BE2C (cell line): Measurements from ENCODE around the gene SYT2.

ENCODE experiments used
- DNase-seq: peaks from one replicate; pipeline ENCODE4 v3.0.0-alpha.2; 2020
- H3K27me3 ChIP-seq: fragments of 250-450 bp; sonication (Bioruptor Pico); 2 replicates; pipeline ENCODE4 v1.5.1; 2020; ENCODE audit warnings: mild to moderate bottlenecking
- H3K36me3 ChIP-seq: fragments of 250-450 bp; sonication (Bioruptor Pico); 2 replicates; pipeline ENCODE4 v1.5.1; 2020; ENCODE audit warnings: mild to moderate bottlenecking
- H3K4me1 ChIP-seq: fragments of 250-450 bp; sonication (Bioruptor Pico); 2 replicates; pipeline ENCODE4 v1.5.1; 2020
- H3K4me3 ChIP-seq: 2 replicates; pipeline ENCODE4 v1.5.1; 2011; ENCODE audit warnings: low read depth, low read length
- H3K9me3 ChIP-seq: fragments of 250-450 bp; sonication (Bioruptor Pico); 2 replicates; pipeline ENCODE4 v1.5.1; 2020
- TF ChIP-seq, protein P1 (sequence below): IDR thresholded peaks from 2 replicates; pipeline ENCODE4 v1.5.1; 2012; ENCODE audit warnings: mild to moderate bottlenecking, low read depth, low read length

Gene SYT2

DNA sequence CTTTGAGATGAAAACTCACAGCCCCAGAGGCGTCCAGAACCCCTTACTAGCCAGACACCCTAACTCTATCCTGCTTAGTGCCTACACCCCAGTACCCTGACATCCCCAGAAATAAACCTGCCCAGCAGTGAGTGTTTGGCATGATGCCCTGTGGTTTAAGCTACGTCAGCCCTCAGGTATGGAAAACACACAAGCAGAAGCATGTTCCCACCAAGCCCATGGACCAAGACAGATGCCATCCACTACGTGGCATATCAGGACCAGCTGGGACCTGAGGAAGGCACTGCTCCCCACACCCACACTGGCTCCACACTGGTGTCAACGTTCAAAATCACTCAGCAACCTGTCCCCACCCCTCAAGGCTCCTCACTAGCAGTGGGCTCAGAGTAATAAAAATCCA lies 116.4 kb downstream of the SYT2 start:
- peaks cover 19% of the 10 kb centered on the region for H3K4me1 ChIP-seq
- no peak for DNase-seq
- H3K36me3 ChIP-seq, result no peaks in the 10 kb centered on the region
- H3K4me3 ChIP-seq, result no peak overlapping the region
- no peaks in the 10 kb centered on the region for H3K9me3 ChIP-seq
- TF ChIP-seq, protein P1, sequence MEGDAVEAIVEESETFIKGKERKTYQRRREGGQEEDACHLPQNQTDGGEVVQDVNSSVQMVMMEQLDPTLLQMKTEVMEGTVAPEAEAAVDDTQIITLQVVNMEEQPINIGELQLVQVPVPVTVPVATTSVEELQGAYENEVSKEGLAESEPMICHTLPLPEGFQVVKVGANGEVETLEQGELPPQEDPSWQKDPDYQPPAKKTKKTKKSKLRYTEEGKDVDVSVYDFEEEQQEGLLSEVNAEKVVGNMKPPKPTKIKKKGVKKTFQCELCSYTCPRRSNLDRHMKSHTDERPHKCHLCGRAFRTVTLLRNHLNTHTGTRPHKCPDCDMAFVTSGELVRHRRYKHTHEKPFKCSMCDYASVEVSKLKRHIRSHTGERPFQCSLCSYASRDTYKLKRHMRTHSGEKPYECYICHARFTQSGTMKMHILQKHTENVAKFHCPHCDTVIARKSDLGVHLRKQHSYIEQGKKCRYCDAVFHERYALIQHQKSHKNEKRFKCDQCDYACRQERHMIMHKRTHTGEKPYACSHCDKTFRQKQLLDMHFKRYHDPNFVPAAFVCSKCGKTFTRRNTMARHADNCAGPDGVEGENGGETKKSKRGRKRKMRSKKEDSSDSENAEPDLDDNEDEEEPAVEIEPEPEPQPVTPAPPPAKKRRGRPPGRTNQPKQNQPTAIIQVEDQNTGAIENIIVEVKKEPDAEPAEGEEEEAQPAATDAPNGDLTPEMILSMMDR, result no peak
- no peaks in the 10 kb centered on the region for H3K27me3 ChIP-seq

DNA sequence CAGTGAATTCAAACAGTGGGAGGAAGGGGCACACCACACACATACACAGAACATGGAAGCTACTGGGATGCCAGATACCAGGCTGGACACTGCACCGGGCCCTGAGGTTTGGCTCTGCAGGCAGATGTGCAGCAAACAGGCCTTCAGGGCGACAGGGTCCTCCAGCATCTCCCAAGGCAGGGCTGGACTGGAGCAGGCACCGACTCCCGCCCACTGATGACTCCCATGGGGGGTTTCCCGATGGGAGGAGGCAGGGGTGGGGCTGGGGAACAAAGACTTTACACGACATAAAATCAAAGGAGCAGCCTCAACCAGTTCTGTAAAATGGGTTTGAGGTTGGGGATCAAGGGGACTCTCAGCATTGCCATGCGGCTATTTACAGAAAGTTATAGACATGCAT lies 118.1 kb downstream of the SYT2 start:
- TF ChIP-seq, protein P1, result no peak
- Histone ChIP-seq H3K4me1 (peaks cover 36% of the 10 kb centered on the region), H3K36me3 (no peaks in the 10 kb centered on the region), H3K9me3 (no peaks in the 10 kb centered on the region), H3K4me3 (no peak overlapping the region), H3K27me3 (no peaks in the 10 kb centered on the region)
- peak; percentile 28 for DNase-seq

DNA sequence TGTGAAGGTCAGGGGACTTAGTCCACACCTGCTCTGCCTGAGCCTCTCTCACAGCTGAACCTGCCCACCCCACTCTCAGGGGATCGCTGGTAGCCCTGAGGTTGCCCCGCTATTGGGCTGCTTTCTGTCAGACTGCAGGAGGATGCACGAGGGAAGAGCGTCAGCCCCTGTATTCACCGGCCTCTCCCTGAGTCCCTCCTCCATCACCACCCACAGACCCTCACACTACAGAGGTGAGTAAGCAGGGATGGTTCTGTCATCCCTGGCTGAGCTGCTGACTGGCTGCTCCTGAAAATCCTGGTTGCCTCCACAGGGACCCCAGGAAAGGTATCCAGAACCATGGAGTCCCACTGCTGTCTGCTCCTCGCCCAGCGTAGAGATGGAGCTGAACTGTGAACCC lies 118.7 kb downstream of the SYT2 start:
- H3K4me1 ChIP-seq, result peaks cover 42% of the 10 kb centered on the region
- H3K9me3 ChIP-seq, result no peaks in the 10 kb centered on the region

DNA sequence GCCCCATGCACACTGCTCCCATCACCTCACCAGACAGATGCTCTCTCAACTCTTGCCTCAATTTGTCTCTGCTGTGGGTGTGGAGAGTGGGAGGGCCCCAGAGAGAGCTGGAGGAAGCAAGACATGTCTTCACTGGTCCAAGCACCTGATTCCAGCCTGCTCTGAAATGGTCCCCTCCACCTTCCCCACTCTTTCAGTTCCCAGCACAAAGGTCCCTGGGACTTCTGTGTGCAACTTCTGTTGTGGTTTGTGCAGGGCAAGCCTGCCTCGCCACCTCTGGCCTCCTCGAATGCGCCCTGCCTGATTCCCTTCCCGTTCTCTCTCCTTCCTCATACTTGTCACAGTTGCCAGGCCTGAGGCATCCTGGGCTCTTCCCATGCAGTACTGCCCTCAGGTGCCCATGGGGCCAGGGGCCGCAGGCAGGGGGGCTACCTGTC lies 119.3 kb downstream of the SYT2 start:
- no peak for DNase-seq
- no peaks in the 10 kb centered on the region for H3K27me3 ChIP-seq
- H3K36me3 ChIP-seq, result no peaks in the 10 kb centered on the region
- TF ChIP-seq, protein P1, result no peak
- peaks cover 47% of the 10 kb centered on the region for H3K4me1 ChIP-seq
- no peaks in the 10 kb centered on the region for H3K9me3 ChIP-seq
- H3K4me3 ChIP-seq, result no peak overlapping the region

More for the DNA sequence above, 118.7 kb downstream of the SYT2 start:
- H3K4me3 ChIP-seq, result no peak overlapping the region
- no peaks in the 10 kb centered on the region for H3K27me3 ChIP-seq
- TF ChIP-seq, protein P1, result no peak
- H3K36me3 ChIP-seq, result no peaks in the 10 kb centered on the region
- no peak for DNase-seq

DNA sequence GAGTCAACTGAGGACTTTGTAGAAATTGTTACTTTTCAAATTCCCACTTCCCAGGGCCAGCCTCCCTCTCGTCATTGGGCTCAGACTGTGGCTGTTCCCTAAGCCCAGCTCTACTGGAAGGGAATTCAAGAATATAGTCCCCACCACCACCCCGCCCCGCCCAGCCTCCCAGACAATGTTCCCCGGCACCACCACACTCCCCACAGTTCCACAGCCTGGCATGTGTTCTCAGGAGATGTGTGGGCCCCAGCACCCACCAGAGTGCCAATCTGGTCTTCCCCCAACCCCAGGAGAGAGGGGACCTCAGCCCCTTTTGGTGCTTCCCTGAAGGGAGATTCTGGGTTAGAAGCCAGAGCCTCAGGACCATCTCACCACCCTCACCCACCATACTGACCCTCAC lies 120.1 kb downstream of the SYT2 start:
- no peak overlapping the region for H3K4me3 ChIP-seq
- no peaks in the 10 kb centered on the region for H3K36me3 ChIP-seq
- peaks cover 56% of the 10 kb centered on the region for H3K4me1 ChIP-seq
- no peak for DNase-seq
- TF ChIP-seq, protein P1, result no peak
- H3K27me3 ChIP-seq, result no peaks in the 10 kb centered on the region
- no peaks in the 10 kb centered on the region for H3K9me3 ChIP-seq

DNA sequence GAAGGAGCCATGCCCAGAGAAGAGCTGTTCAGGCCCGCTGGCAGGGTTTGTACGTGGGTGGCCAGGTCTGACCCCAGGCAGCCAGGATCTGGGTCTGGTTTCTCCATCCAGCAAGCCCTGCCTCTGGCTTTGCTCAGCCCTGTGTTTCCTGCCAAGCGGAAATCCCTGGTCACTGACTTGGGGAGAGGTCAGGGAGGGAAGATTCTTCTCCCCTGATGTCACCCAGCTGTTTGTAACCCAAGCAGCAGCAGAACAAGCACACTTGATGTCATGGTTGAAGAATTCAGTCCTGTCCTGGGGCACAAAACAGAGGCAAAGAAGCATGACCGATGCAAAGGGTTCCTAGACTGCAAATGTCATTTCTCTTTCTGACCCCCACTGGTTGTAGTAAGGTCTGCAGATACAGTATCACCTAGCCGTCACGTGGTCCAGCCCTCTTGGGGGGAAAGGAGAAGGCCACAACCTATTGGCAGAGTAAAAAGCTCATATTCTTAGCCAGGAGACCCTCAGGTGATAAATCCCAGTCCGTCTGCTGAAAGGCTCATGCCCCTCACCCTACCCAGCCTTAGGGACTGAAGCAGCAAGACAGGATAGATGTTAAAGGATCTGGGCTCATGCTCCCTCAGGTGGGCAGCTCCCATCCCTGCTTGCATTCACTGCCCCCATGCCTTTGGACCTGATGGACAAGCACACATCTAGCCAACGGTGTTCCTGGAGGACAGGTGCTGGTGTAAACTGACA lies 120.9 kb downstream of the SYT2 start:
- DNase-seq, result peak; percentile 93
- no peak overlapping the region for H3K4me3 ChIP-seq

More for the DNA sequence above, 120.9 kb downstream of the SYT2 start:
- TF ChIP-seq, protein P1, result peak; percentile 36
- H3K27me3 ChIP-seq, result no peaks in the 10 kb centered on the region
- H3K9me3 ChIP-seq, result no peaks in the 10 kb centered on the region
- no peaks in the 10 kb centered on the region for H3K36me3 ChIP-seq
- peaks cover 64% of the 10 kb centered on the region for H3K4me1 ChIP-seq
